GM06990 (cell line): ENCODE data around the gene ABHD8.

Source experiments
- DNase-seq: peaks from one replicate; pipeline ENCODE4 v3.0.0-alpha.2; 2011; ENCODE audit not compliant: insufficient read length; ENCODE audit errors: extremely low read depth
- H3K27me3 ChIP-seq: replicated peaks from 2 replicates; pipeline ENCODE4 v1.6.0; 2011; ENCODE audit warnings: low read length; ENCODE audit not compliant: control insufficient read depth, insufficient read depth
- H3K36me3 ChIP-seq: 2 replicates; pipeline ENCODE4 v1.5.1; 2011; ENCODE audit warnings: low read length; ENCODE audit not compliant: control insufficient read depth, insufficient read depth
- H3K4me3 ChIP-seq: replicated peaks from 2 replicates; pipeline ENCODE4 v1.5.1; 2011; ENCODE audit warnings: low read depth, mild to moderate bottlenecking, control low read depth, low read length
- CTCF ChIP-seq: IDR thresholded peaks from 2 replicates; pipeline ENCODE4 v1.5.1; 2011; ENCODE audit warnings: low read length, control low read depth, mild to moderate bottlenecking, inconsistent platforms; ENCODE audit not compliant: insufficient read depth, poor library complexity, severe bottlenecking

Gene ABHD8

GRCh38 chr19:17254636-17255035, 48.6 kb downstream of the ABHD8 start:
- Histone ChIP-seq H3K4me3 (no peak overlapping the region), H3K36me3 (no peaks in the 10 kb centered on the region), H3K27me3 (no peaks in the 10 kb centered on the region)
- no peak for DNase-seq
- TF ChIP-seq CTCF = no peak

- Histone ChIP-seq H3K36me3 (no peaks in the 10 kb centered on the region), H3K4me3 (no peak overlapping the region), H3K27me3 (no peaks in the 10 kb centered on the region)
- TF ChIP-seq CTCF = no peak
- no peak for DNase-seq
Observed at GRCh38 chr19:17249887-17250548, 53.2 kb downstream of the ABHD8 start.

GRCh38 chr19:17248011-17248776, 55.0 kb downstream of the ABHD8 start:
- no peaks in the 10 kb centered on the region for H3K27me3 ChIP-seq
- TF ChIP-seq CTCF = no peak
- H3K36me3 ChIP-seq = no peaks in the 10 kb centered on the region
- no peak overlapping the region for H3K4me3 ChIP-seq
- no peak for DNase-seq

- no peaks in the 10 kb centered on the region for H3K27me3 ChIP-seq
- peak overlapping the region; percentile 62 for H3K4me3 ChIP-seq
- no peak for DNase-seq
- no peak for TF ChIP-seq CTCF
- no peaks in the 10 kb centered on the region for H3K36me3 ChIP-seq
Observed at GRCh38 chr19:17246681-17247425, 56.4 kb downstream of the ABHD8 start.

- no peaks in the 10 kb centered on the region for H3K36me3 ChIP-seq
- no peaks in the 10 kb centered on the region for H3K27me3 ChIP-seq
- no peak for DNase-seq
- no peak for TF ChIP-seq CTCF
- peak within 1 kb of the TSS; percentile 73 for H3K4me3 ChIP-seq
Observed at GRCh38 chr19:17245535-17245984, 57.7 kb downstream of the ABHD8 start, which contains the start of gene NR2F6. TSS of gene NR2F6 (minus strand) at chr19:17245919. CDS start at chr19:17245220, 699 bp downstream.
